Keratinocyte (primary cell): Measurements from ENCODE around the gene LASP1NB.

Experiments used
- DNase-seq: peaks from one replicate; pipeline ENCODE4 v3.0.0-alpha.2; 2011; ENCODE audit warnings: low read depth, missing footprints, low spot score
- FAIRE-seq: peaks from 2 replicates; lab custom pipeline; 2011; peaks lifted over from hg19 to GRCh38; lab: Jason Lieb, UNC
- H2AFZ ChIP-seq: 2 replicates; pipeline ENCODE4 v1.6.0; 2012; ENCODE audit warnings: low read length, control low read depth, inconsistent platforms; ENCODE audit not compliant: control insufficient read depth
- H3K27ac ChIP-seq: 2 replicates; pipeline ENCODE4 v1.5.1; 2011; ENCODE audit warnings: low read length; ENCODE audit not compliant: control insufficient read depth, insufficient read depth
- H3K27me3 ChIP-seq: 3 replicates; pipeline ENCODE4 v1.6.0; 2011; ENCODE audit warnings: low read length; ENCODE audit not compliant: control insufficient read depth, insufficient read depth; ENCODE audit errors: extremely low read depth
- H3K36me3 ChIP-seq, 2 experiments: 2 replicates in 1 of 2; 3 replicates in 1 of 2; pipeline ENCODE4 v1.5.1; 2011; ENCODE audit warnings: low read length in 2 of 2, mild to moderate bottlenecking in 1 of 2; ENCODE audit not compliant: control insufficient read depth in 2 of 2, insufficient read depth in 2 of 2; ENCODE audit errors: extremely low read depth in 1 of 2
- H3K4me1 ChIP-seq: 3 replicates; pipeline ENCODE4 v1.5.1; 2011; ENCODE audit warnings: low read length; ENCODE audit not compliant: control insufficient read depth, insufficient read depth; ENCODE audit errors: extremely low read depth
- H3K4me2 ChIP-seq: 3 replicates; pipeline ENCODE4 v1.6.0; 2011; ENCODE audit warnings: low read depth, low read length; ENCODE audit not compliant: control insufficient read depth, insufficient read depth; ENCODE audit errors: extremely low read depth
- H3K4me3 ChIP-seq, 3 experiments: fragments of 200-600 bp in 1 of 3; sonication (generic) in 1 of 3; 2 replicates in 2 of 3; 3 replicates in 1 of 3; pipeline ENCODE4 v1.5.1; 2011 to 2016; ENCODE audit warnings: low read length in 3 of 3, mild to moderate bottlenecking in 3 of 3, control low read depth in 2 of 3, inconsistent platforms in 1 of 3, low read depth in 1 of 3, mixed read lengths in 1 of 3, mixed run types in 1 of 3, moderate library complexity in 1 of 3; ENCODE audit not compliant: control insufficient read depth in 2 of 3, insufficient read depth in 2 of 3; ENCODE audit errors: extremely low read depth in 1 of 3
- H3K79me2 ChIP-seq: 2 replicates; pipeline ENCODE4 v1.6.0; 2012; ENCODE audit warnings: low read length; ENCODE audit not compliant: control insufficient read depth, insufficient read depth
- H3K9ac ChIP-seq: 3 replicates; pipeline ENCODE4 v1.6.0; 2011; ENCODE audit warnings: low read length; ENCODE audit not compliant: control insufficient read depth, insufficient read depth; ENCODE audit errors: extremely low read depth
- H3K9me1 ChIP-seq: 3 replicates; pipeline ENCODE4 v1.6.0; 2011; ENCODE audit warnings: low read length; ENCODE audit not compliant: control insufficient read depth, insufficient read depth; ENCODE audit errors: extremely low read depth
- H3K9me3 ChIP-seq: 2 replicates; pipeline ENCODE4 v1.5.1; 2012; ENCODE audit warnings: low read depth, low read length; ENCODE audit not compliant: control insufficient read depth
- H4K20me1 ChIP-seq: 3 replicates; pipeline ENCODE4 v1.6.0; 2011; ENCODE audit warnings: low read length; ENCODE audit not compliant: control insufficient read depth, insufficient read depth; ENCODE audit errors: extremely low read depth
- CTCF ChIP-seq, 3 experiments: IDR thresholded peaks in 1 of 3; conservative IDR thresholded peaks in 1 of 3; optimal IDR thresholded peaks in 1 of 3; 2 replicates in 2 of 3; 3 replicates in 1 of 3; pipeline versions ENCODE3 to v1.5.1; 2011; ENCODE audit warnings: low read length in 3 of 3, mild to moderate bottlenecking in 3 of 3, moderate library complexity in 2 of 3, control low read depth in 1 of 3, inconsistent platforms in 1 of 3; ENCODE audit not compliant: insufficient read depth in 2 of 3; ENCODE audit errors: extremely low read depth in 1 of 3
- EZH2 ChIP-seq: IDR thresholded peaks from one replicate; pipeline ENCODE4 v1.6.1; 2012; ENCODE audit warnings: inconsistent platforms, mild to moderate bottlenecking, low read length, moderate library complexity
- dilution Hi-C: fragments of 300-500 bp; cut with MboI; formaldehyde crosslinking; loops from one replicate; pipeline ENCODE4 v1.7.0; 2020; ENCODE audit warnings: low sequenced_read_pairs; ENCODE audit not compliant: extremely low pct_ligation_motif_present

Gene LASP1NB

DNA sequence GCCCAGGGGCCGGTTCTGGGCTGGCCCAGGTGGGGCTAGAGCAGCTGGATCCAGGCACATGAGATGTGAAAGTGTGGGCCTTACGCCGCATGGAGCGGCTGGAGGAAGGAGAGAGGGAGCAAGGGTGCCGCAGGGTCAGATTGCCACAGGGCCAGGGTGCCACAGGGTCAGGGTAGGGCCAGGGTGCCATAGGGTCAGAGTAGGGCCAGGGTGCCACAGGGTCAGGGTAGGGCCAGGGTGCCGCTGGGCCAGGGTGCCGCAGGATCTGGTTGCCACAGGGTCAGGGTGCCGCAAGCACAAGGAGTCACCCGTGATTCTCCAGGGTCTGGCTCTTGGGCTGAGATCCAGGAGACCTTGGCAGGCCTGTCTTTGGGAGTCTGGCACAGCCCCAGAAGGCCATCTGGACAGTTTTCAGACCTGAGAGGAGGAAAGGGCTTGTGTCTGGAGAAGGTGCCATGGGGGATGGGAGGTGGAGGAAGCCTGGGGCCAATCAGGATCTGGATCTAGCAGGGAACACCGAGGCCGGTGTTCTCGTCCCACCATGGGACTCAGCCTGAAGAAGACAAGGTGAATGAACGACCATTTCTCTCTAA is 13.1 kb upstream of the LASP1NB start:
- no peak overlapping the region for H2AFZ ChIP-seq
- peaks cover 30% of the 10 kb centered on the region for H3K79me2 ChIP-seq
- no peak overlapping the region for H3K9ac ChIP-seq
- H3K4me1 ChIP-seq, result peaks cover 19% of the 10 kb centered on the region
- no peak overlapping the region for H3K4me2 ChIP-seq
- FAIRE-seq (no peak), DNase-seq (no peak)
- no peak overlapping the region for H3K4me3 ChIP-seq
- H3K36me3 ChIP-seq, result peaks cover 42 to 43% of the 10 kb centered on the region in 2 experiments
- TF ChIP-seq EZH2 (no peak), CTCF (optimal IDR thresholded peaks at IDR 0.05 in 1 of 3, IDR thresholded peaks at IDR 0.05 in 1 of 3, conservative IDR thresholded peaks at IDR 0.05 in 1 of 3; ENCODE audit: extremely low read depth in 1 of 3, insufficient read depth in 2 of 3, low read length in 3 of 3) (no peak)
- no peaks in the 10 kb centered on the region for H3K9me3 ChIP-seq
- dilution Hi-C loops, result no loop called here
- no peak overlapping the region for H3K27ac ChIP-seq
- no peaks in the 10 kb centered on the region for H3K27me3 ChIP-seq
- H3K9me1 ChIP-seq, result no peaks in the 10 kb centered on the region
- H4K20me1 ChIP-seq, result peaks cover 8% of the 10 kb centered on the region

- no peak overlapping the region for H3K9ac ChIP-seq
- no peak for FAIRE-seq
Measured at GRCh38 chr17:38914741-38915638, 10.4 kb upstream of the LASP1NB start.

More at GRCh38 chr17:38914741-38915638, 10.4 kb upstream of the LASP1NB start:
- Histone ChIP-seq H3K4me2 (no peak overlapping the region), H3K4me3 (no peak overlapping the region), H2AFZ (no peak overlapping the region), H3K27me3 (no peaks in the 10 kb centered on the region), H4K20me1 (peaks cover 8% of the 10 kb centered on the region), H3K9me1 (no peaks in the 10 kb centered on the region), H3K36me3 (peaks cover 56 to 58% of the 10 kb centered on the region in 2 experiments), H3K27ac (no peak overlapping the region), H3K79me2 (peaks cover 18% of the 10 kb centered on the region), H3K9me3 (no peaks in the 10 kb centered on the region), H3K4me1 (no peaks in the 10 kb centered on the region)
- dilution Hi-C loops, result no loop called here
- TF ChIP-seq CTCF (optimal IDR thresholded peaks at IDR 0.05 in 1 of 3, IDR thresholded peaks at IDR 0.05 in 1 of 3, conservative IDR thresholded peaks at IDR 0.05 in 1 of 3; ENCODE audit: extremely low read depth in 1 of 3, insufficient read depth in 2 of 3, low read length in 3 of 3) (no peak), EZH2 (no peak)
- no peak for DNase-seq
